ENCODE data around the gene XYLT1.

DNA sequence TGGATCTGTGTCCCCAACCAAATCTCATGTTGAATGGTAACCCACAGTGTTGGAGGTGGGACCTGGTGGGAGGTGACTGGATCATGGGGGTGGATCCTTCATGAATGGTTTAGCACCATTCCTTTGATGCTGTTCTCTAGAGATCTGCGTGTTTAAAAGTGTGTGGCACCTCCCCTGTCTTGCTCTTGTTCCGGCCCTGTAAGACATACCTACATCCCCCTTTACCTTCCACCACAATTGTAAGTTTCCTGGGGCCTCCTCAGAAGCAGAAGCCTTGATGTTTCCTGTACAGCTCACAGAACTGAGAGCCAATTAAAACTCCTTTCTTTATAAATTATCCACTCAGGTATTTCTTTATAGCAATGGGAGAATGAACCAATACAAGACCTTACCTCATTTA is 257.7 kb downstream of the XYLT1 start:
- TF ChIP-seq CTCF (IDR thresholded peaks at IDR 0.05) (no peak), POLR2A (IDR thresholded peaks at IDR 0.05) (no peak)
